Erythroblast (primary cell): Measurements from ENCODE around the gene KRTAP5-4.
"Not testable (repeated sequence)": the region's sequence is repeated elsewhere in the genome, so short reads cannot be mapped to it uniquely, and the experiment has no call there.

Experiments used
- DNase-seq, 2 experiments: peaks; one replicate each; lab custom pipeline; 2025; lab: John Stamatoyannopoulos, UW
- GATA1 ChIP-seq: IDR thresholded peaks from 2 replicates; pipeline ENCODE4 v1.6.1; 2011; ENCODE audit warnings: low read depth, mild to moderate bottlenecking, control low read depth, low read length, moderate library complexity
- POLR2A ChIP-seq: IDR thresholded peaks from 2 replicates; pipeline ENCODE4 v1.6.1; 2011; ENCODE audit warnings: mild to moderate bottlenecking, low read length

Gene KRTAP5-4, protein sequence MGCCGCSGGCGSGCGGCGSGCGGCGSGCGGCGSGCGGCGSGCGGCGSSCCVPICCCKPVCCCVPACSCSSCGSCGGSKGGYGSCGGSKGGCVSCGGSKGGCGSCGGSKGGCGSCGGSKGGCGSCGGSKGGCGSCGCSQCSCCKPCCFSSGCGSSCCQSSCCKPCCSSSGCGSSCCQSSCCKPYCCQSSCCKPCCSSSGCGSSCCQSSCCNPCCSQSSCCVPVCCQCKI

GRCh38 chr11:1622086-1622485 lies at the start of gene KRTAP5-4:
Gene KRTAP5-4, minus strand, starts transcription at chr11:1622138. Its CDS starts 45 bp downstream, at chr11:1622093.
- no peak for TF ChIP-seq GATA1
- TF ChIP-seq POLR2A: no peak
- no peak for DNase-seq

- TF ChIP-seq POLR2A (no peak), GATA1 (no peak)
- no peak for DNase-seq
Measured at GRCh38 chr11:1671658-1672057, 49.7 kb upstream of the KRTAP5-4 start.

GRCh38 chr11:1670905-1671371 lies 49.0 kb upstream of the KRTAP5-4 start:
- TF ChIP-seq POLR2A: no peak
- TF ChIP-seq GATA1: no peak
- DNase-seq: no peak

GRCh38 chr11:1670457-1670856 lies 48.5 kb upstream of the KRTAP5-4 start:
- not testable (repeated sequence) for DNase-seq

DNA sequence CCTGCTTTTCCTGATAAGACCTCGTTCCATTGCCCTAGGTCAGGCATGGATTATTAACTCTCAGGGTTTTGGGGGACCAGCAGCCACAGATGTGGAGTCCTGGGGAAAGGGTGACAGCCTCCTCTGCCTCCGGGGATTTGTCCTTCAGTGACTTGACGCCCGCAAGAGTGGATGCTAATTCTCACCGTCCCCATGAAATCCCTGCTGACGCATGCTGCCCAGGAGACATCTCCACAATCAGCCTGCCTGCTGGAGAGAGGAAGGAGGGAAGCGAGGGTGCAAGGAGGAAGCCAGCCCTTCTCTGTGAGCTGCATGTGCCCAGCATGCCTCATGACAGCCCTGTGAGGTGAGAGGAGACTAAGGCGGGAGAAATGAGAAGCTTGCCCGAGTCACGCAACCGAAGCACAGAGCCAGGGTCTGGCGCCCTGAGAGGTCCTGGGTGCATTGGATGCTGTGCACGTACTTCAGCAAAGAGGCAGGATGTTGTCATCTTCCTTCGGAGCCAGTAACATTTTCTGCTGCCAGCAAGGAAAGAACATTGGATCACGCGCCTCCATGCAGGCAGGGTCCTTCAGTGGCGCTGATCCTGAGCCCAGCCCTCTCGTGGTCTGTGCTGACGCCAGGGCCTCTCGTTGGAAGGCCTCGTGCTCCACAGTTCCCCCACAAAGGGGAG lies 47.7 kb upstream of the KRTAP5-4 start:
- DNase-seq: no peak
- TF ChIP-seq GATA1 (no peak), POLR2A (no peak)

- TF ChIP-seq GATA1 (no peak), POLR2A (no peak)
- no peak for DNase-seq
Measured at GRCh38 chr11:1668911-1669473, 47.1 kb upstream of the KRTAP5-4 start.

- TF ChIP-seq POLR2A (no peak), GATA1 (no peak)
- no peak for DNase-seq
Measured at GRCh38 chr11:1667906-1668305, 46.0 kb upstream of the KRTAP5-4 start.

DNA sequence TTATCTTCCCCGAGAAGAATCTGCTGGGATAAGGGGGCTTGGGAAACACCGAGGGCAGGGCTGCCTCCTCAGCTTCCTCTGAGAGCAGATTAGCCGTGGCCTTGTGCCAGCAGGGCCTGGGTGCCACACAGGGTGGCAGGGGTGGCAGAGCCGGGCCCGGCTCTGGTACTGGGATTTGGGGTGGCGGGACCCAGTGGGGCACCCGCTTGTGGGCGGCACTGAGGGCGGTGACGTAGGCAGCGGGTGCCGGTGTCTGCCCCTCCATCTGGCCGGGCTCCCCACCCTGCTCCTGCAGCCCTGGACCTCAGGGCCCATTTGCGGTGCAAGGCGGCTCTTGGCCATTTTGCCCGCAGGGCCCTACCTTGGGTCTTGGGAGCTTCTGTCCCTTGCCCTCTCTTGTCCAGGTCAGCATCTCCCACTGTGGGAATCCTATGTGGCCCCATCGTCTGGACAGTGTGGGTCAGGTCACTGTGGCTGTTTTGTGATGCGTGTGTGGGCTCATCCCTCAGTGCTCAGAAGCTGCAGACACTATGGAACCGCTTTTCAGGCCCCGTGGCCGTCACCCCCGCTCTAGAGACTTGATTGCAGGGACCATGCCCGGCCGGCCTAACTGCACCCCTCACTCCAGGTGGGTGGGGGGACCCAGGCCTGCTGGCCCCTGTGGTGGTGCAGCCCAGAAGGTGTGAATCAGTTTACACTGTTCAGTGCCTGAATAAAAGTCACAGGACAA lies 45.3 kb upstream of the KRTAP5-4 start:
- DNase-seq: no peak
- no peak for TF ChIP-seq POLR2A
- no peak for TF ChIP-seq GATA1

- DNase-seq: no peak
- no peak for TF ChIP-seq GATA1
- no peak for TF ChIP-seq POLR2A
Measured at GRCh38 chr11:1665313-1665712, 43.4 kb upstream of the KRTAP5-4 start.

GRCh38 chr11:1662699-1663283 lies 40.9 kb upstream of the KRTAP5-4 start:
- not testable (repeated sequence) for DNase-seq

DNA sequence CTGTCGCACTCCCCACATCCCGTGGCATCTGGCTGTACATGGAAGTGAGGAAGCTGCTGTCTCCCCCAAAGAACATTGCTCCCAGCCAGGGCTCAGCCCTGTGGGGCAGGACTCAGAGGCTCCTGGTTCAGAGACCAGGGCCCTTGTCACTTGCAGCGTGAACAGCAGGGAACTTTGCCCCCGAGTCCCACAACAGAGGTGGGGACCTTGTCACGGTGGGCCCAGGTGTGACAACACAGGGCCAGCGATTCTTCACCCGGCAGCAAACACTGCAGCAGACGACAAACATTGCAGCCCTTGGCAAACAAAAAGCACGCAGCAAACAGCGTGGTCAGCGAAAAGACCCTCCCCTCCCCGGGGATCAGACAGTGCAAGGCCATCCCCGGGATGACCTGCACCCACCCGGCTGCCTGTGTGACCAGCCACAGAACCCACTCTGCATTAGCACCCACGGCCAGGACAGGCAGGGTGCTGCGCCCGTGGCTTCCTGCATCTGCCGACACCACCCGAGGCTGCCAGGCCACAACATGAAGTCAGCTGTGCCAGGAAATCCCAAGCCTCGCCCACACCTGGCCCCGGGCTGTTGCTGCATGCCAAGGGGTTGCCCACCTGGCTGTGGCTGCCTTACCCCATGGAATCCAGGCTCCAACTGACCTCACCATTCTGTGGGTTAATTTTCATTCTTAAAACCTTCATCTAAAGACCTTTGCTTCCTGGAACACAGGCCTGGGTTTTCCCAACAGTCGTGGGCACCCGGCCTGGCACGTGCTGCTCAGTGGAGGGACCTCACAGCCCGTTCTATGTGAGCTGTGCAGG lies 39.7 kb upstream of the KRTAP5-4 start:
- not testable (repeated sequence) for DNase-seq

DNA sequence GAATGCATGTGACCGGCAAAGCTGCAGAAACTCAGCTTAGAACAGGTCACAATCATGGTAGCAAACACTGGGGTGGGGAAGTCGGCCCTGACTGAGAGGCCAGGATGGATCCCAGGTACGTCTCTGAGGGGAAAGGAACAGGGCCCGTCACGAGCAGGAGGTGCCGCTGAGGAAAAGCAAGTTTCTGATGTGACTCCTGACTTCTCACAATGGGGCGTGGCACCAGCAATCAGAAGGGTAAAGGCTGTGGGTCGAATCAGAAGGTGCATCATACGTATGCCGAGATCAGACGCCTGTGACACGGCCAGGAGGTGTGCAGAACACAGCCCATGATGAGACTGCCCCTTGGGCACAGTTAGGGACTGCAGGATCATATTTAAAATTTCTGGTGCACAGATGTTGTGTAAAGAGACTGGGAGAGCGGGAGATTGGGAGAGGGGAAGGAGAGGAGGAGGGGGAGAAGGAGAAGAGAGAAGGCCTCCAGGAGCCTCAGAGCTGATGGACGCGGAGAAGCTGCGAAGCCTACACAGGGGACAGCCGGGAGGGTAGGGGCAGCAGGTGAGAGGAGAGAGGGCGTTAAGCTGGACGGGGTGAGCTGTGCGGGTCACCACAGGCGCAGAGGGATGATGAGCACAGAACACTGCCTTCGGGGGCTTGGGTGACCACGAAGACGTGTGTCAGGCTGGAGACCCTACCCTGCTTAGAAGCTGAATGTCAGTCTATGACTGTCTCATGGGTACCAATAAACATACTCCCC lies 38.4 kb upstream of the KRTAP5-4 start:
- TF ChIP-seq POLR2A (no peak), GATA1 (no peak)
- DNase-seq: no peak

DNA sequence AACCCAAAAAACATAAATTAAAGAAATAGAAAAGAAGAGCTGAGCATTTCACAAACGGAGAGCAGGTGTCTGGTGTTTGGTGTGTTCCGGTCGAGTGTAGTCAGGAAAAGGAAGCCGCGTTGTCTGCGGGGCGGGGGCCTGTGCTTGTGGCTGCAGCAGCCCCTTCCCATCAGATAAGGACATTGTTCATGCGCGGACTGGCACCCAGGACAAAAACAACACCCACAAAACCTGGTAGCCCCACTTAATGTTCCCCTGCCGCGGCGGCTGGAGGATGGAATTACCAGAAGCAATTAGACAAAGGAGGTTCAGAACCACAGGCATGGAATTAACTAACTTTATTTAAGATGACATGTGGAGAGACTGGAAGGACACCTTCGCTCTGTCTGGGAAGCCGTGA lies 37.6 kb upstream of the KRTAP5-4 start:
- no peak for DNase-seq
- TF ChIP-seq POLR2A: no peak
- no peak for TF ChIP-seq GATA1
